SK-N-SH treated with all-trans-retinoic acid at 6 μM for 48 hours (cell line): ENCODE results near the gene CD79A.

ENCODE experiments used
- CSRNP3 ChIP-seq: fragments of 250-450 bp; sonication (Bioruptor Pico); IDR thresholded peaks from 2 replicates; pipeline ENCODE4 v1.5.1; 2021; ENCODE audit warnings: mild to moderate bottlenecking, moderate library complexity
- ESRRG ChIP-seq: fragments of 250-450 bp; sonication (Bioruptor Pico); IDR thresholded peaks from 2 replicates; pipeline ENCODE4 v1.6.1; 2021; ENCODE audit warnings: mild to moderate bottlenecking
- PATZ1 ChIP-seq: fragments of 250-450 bp; sonication (Bioruptor Pico); IDR thresholded peaks from 2 replicates; pipeline ENCODE4 v1.8.0; 2020; ENCODE audit warnings: mild to moderate bottlenecking, moderate library complexity, borderline replicate concordance
- RARB ChIP-seq: fragments of 250-450 bp; sonication (Bioruptor Pico); IDR thresholded peaks from 2 replicates; pipeline ENCODE4 v1.8.0; 2021; ENCODE audit warnings: mild to moderate bottlenecking, moderate library complexity
- ZC3H10 ChIP-seq: fragments of 250-450 bp; sonication (Bioruptor Pico); IDR thresholded peaks from 2 replicates; pipeline ENCODE4 v1.5.1; 2021; ENCODE audit warnings: mild to moderate bottlenecking, moderate library complexity
- ZNF70 ChIP-seq: fragments of 450-650 bp; formaldehyde crosslinking; IDR thresholded peaks from 2 replicates; pipeline ENCODE4 v1.5.0; 2020; ENCODE audit warnings: mild to moderate bottlenecking, moderate library complexity
- ZNF8 ChIP-seq: fragments of 450-650 bp; formaldehyde crosslinking; IDR thresholded peaks from 2 replicates; pipeline ENCODE4 v1.5.0; 2020; ENCODE audit warnings: mild to moderate bottlenecking, moderate library complexity

DNA sequence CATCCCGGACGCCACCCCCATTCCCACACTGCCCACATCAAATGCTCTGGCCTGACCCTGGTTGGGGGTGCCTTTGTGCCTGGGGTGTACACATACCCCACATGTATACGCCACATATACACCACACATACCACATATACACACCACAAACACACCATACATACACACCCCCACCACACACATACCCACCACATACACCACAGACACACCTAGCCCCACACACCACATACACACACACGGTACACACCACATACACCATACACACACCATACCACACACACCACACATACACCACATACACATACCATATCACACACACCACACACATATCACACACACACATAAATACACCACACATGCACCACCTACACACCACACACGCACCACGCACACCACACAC, 41.0 kb downstream of the CD79A start:
- no peak for TF ChIP-seq ESRRG (CRISPR knock-in tag)
- TF ChIP-seq PATZ1, result no peak
- TF ChIP-seq RARB, result no peak
- TF ChIP-seq ZC3H10 (CRISPR knock-in tag), result no peak
- TF ChIP-seq CSRNP3, result no peak
- TF ChIP-seq ZNF70 (CRISPR knock-in tag), result no peak
- TF ChIP-seq ZNF8 (CRISPR knock-in tag), result no peak
